HG03064 (cell line): Measurements from ENCODE around the gene WBP1.
"Not testable (repeated sequence)": the region's sequence is repeated elsewhere in the genome, so short reads cannot be mapped to it uniquely, and the experiment has no call there.

Experiments
- ATAC-seq: cut with Tn5 transposase; IDR thresholded peaks from one replicate; pipeline ENCODE4 v1.9.1; 2021; ENCODE audit warnings: low read depth; ENCODE audit not compliant: unreplicated experiment

Gene WBP1

DNA sequence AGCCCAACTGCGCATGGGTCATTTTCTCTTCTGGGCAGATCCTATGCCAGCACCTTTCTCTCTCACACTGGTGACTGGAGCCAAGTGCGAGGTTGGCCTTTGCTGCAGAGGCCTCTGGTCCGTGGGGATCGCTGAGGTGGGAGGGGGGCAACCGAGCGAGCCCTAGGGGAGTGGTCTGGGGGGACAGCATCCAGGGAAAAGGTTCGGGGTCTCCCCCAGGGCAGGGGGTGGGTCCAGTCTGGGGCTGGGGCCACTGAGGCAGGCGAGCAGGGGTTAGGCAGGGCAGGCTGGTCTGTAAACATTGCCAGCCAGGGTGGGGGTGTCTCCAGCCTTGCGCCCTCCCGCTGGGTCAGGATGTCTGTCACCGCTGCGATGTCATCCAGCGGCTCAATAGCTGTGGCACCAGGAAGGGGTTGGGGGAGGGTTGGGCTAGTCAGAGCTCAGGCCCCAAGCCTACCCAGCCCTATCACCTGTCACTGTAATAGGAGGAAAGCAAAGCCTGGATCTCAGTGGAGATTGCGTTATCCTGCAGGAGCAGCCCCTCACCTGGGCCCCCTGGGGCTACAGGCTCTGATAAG lies 32.0 kb upstream of the WBP1 start:
- no peak for ATAC-seq

DNA sequence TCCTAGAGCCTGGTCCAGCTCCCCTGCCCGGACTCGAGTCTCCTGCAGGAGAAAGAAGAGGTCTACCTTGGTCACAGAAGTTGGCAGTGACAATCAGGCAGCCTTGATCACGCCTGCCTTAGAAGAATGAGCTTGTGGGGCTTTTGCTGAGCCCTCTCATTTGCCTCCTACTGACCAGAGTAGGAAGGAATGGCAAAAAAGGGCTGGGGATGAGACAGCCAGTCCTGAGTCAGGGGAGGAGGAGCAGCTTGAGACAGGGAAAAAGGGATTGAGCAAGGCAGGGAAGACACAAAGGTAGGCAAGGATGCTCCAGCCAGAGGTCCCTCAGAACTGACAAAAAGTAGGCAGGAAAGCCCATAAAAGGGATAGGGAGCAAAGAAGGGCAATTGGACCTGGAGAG lies 30.7 kb upstream of the WBP1 start:
- no peak for ATAC-seq

DNA sequence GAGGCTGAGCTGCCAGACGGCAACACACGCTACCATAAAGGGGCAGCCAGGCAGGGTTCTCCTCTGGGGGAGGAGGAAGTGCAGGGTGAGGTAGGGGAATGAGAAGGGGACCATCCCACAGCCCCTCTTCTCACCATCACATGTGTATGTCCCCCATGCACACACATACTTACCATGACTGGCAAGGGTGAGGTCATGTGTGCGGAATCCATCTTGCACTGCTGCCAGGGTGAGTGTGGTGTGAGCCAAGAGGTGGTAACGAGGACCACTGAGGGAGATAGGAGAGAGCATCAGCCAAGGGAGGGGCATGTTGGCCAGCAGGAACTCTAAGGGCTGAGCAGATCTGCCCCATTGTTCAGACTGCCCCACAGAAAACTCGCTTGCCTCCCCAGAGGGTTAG lies 29.6 kb upstream of the WBP1 start:
- no peak for ATAC-seq

DNA sequence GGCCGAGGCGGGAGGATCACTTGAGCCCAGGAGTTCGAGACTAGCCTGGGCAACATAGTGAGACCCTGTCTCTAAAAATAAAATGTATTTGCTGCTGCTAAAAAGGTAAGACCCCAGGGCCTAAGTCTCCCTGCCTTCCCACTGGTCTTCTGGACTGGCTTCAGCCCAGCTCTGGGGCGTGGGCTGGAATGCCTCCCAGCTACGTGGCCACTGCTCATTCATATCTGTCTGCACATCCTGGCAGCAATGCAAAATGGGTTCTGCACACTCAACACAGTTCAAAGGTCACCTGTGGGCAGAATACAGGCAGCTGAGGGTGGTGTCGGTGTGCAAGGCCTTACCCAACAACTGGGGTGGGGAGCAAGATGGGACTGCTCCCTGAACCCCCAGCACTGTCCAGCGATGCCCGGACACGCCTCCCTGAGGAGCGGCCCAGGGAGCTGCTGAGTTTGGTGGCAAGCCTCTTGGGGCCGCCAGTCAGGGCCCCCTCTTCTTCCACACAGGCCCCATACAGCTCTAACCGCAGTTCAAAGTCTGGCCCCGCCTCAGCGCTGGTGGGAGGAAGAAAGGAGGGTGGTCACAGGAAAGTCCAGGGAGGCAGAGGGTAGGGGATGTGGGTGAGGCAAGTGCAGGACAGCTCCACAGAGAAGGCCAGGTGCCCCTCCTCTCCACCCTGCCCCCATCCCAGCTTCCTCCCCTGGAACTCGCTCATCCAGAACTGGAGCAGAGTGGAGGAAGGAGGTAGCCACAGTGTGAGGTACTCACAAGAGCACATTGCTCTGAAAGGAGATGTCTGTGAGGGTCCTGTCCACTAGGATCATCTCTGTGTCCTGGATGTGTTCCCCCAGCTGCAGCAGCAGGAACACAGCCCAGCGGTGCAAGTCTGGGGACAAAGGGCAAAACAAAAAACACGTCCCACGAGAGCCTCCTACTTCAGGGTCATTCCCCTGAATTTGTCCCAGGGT lies 28.5 kb upstream of the WBP1 start:
- ATAC-seq, result no peak

DNA sequence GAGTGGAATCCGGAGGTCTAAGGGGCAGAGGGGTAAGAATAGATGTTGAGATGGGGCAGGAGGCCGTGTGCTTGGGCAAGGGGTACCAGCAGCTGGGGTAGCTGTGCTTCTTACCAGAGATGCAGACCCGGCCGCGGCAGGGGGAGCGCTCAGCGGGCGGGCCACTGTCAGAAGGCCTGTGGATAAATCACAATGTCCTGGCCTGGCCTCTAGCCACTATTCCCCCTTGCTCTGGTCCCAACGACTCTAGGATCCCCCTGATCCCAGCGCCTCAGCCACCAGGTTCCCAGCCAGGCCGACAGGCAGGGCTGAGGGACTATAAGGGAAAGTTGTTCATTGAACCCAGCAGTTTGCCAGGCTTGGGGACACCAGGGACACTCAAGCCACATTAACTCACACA lies 27.7 kb upstream of the WBP1 start:
- no peak for ATAC-seq

DNA sequence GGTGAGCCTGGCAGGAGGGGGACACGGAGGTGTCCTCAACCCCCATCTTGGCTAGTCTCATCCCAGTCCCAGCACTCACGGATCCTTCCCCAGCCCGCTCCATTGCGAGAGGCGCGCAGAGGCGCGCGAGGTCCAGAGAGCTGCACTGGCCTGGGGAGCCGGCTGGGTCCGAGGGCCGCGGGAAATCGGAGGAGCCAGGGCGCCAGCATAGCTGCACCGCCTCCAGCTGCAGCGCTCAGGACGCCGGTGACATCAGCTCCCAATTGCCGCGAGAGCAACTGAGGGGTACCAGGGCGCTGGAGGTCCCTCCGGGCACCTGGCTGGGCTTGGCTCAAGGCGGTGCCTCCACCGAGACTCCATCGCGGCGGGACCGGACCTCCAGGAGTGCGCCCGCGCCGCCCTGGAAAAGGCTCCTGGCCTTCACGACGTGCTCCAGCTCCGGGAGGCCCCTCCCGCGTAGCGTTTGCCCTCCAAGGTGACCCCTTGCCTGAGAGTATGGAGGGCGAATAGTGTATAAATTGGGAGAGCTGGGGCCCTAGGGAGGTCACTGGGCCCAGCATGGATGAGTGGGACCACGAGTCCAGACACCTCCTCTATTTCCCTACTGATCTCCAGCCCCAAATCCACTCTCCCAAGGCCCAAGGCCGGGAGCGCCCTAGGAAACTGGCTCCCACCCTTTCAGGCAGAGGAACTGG lies 22.0 kb upstream of the WBP1 start:
- ATAC-seq, result no peak

DNA sequence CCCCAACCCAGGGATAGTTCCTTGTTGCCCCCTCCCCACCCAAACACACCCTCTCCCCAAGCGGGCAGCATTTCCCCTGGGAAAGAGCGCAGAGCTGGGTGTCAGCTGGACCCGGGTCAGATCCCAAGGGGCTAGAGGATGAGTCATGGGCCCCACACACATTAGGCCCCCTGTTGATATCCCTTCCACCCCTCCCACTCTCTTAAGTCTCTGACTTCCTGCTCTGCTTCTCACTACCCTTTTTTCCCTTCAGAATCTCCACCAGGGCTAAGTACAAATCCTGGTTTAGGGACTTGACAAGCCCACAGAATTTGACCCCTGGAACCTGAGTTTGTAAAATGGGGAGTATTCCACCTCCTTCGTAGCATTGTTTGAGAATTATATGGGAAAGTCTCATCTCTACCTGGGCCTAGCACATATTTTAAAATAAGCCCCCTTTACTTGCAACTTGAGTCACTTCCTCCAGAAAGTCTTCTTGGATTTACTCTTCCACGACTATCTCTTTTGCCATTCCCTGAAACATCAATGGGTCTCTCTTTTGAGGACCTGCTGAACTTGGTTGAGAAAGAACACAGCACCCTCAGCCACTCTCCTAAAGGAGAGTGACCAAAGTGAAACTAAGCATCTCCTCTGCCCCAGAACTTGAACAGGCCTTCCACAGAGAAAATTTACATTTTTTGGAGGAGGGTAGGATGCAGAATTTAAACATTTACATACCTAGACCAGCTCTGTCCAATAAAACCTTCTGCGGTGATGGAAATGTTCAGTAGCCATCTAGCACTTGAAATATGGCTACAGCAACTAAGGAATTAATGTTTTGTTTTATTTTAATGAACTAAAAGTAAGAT lies 21.2 kb upstream of the WBP1 start:
- ATAC-seq, result no peak

DNA sequence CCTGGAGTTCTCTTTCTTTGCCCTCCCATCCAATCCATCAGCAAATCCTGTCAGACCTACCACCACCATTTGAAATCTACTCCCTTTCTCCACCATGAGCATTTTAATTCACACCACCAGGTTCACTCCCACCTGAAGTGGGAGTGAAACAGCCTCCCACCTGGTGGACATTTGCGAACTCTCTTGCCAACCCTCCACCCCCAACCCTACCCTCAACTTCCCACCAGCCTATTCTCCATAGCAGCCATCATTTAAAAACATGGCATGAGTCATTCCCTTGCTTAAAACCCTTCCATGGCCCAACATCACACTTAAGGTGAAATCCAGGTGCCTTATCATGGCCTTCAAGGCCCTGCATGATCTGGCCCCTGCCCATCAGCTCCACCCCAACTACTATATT lies 20.0 kb upstream of the WBP1 start:
- no peak for ATAC-seq

DNA sequence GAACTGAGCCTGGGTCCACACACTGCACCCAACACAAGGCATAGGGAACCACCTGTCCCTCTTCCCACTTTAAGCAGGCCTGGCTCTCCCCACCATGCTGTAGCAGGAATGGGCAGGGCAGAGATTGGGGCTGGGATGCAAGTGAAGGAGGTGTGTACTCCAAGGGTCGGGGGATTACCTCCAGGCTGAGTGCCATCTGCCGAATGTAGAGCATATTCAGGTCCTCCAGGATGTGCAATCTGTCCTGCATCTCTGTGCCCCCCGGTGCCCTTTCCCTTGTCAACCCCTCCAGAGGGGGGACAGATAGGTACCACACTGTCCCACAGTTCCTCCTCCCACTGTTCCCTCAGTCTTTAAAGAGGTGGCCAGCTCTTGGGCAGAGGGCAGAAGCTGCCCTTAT lies 18.9 kb upstream of the WBP1 start:
- no peak for ATAC-seq

DNA sequence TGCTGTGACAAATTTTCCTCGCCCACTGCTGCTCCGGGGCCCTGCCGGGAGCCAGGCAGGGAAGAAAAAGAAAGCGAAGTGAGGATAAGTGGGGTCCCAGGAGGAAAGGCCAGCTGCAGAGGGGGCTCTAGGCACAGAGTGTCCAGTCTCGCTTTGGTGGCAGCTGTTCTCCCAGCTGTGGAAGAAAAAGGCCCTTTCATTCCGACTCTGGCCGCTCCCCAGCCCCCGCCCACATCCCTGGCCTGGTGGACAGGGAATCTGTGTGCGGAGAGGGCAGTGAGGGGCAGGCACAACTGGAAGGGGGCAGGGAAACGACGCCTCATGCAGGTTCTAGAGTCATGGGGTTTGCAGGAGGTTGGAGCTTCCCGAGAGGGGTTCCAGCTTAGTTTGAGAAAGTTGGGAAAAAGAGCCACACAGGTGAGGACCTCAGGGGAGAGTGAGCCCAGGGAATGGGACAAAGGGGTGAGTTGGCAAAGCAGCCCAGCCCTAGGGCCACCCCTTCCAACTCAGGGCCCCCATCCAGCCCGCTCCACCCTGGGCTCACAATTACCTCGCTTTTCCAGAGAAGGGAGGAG lies 18.3 kb upstream of the WBP1 start:
- no peak for ATAC-seq

DNA sequence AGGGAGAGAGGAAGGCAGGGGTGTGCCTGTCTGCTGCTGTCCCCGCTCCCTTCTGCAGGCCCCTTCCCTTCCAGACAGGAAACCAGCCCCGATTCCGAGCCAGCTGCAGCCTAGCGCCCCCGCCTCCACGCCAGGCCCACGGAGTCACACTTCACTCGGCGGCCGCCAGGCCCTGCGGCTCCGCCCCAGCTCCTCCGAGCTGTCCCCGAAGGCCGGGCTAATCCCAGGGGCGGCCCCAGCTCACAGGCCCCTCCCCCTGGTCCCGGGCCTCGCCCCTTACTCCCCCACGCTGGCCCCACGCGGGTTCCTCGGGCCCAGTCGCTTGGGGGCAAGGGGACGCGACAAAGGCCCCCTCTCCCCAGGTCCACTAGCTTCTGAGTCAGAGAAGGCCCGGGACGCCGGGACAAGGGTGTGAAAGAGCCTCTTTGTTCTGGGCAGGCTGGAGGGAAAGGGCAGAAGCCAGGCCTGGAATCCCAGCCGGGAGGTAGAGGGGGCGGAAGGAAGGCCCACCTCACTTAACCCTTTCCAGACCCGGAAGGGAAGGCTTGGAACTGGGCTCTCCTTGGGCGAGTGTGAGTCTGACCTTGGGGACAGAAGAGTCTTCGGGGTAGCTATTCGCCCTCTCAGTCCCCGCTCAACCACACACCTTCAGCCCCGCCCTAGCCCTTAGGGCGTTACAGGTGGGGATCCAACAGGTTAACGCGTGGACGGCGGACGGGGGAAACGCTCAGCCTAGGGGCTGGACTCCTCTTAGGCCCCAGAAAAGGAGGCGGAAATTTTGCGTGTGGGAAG lies 17.7 kb upstream of the WBP1 start:
- ATAC-seq, result peak; percentile 79

DNA sequence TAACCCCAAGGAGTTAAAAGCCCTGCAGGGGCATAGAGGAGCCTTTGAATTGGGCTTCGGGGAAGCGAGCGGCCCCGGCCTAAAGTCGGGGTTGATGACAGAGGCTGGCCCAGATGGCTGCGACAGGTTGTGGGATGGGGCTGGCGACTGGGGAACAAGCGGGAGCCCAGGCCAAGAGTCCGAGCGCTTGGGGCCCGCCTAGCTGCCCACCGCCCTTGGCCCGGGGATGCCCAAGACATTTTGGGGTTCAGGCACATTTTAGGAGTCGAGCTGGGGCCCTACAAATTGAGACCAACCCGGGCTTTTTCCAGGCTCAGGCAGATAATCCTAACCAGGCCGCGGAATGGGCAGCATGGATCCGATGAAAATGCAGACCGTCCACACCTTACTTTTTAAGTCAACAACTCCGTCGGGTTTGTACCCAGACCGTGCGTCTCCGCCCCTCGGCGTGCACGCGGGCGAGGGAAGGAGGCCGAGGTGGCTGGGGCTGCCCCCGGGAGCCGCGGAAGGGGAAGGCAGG lies 17.0 kb upstream of the WBP1 start:
- ATAC-seq, result no peak

DNA sequence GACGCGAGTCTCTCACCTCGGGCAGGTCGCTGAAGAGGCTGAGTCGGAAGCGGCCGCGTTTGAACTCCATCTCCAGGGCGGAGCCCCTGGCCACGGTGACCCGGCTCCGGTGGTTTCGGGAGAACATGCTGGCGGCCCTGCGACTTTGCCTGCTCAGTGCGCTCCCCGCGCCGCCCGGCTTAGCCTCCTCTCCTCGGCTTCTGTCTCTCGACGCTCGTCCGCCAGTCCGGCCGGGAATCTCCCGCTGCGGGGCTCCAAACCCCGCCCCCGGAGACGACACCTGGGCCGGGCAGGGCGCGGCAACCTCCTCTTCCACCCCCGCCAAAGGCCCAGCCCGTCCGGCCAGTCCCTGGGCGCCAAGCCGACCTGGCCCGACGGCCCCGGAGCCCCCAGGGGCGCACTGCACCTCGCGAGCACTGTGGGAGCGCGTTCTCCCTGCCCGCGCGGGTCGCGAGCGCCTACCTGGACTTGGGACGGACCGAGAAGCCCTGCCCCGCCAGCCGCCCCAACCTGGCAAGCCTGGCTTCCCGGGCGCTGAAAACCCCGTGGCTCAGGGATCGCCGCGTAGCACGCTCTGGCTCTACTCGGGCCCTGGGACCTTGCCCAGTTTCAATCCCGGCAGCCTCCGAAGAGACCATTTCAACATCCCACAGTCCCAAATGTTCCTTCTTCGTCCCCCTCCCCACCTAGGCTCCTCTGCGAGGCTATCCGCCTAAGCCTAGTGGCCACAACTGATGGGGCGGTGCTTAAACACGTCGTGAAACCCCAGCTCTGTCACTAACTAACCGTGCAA lies 16.4 kb upstream of the WBP1 start, which contains the start of gene RTKN:
Gene RTKN (minus strand): TSS at position 248 of the 793 bp plus-strand sequence. CDS start 121 bp downstream, at position 127.
- ATAC-seq, result no peak

DNA sequence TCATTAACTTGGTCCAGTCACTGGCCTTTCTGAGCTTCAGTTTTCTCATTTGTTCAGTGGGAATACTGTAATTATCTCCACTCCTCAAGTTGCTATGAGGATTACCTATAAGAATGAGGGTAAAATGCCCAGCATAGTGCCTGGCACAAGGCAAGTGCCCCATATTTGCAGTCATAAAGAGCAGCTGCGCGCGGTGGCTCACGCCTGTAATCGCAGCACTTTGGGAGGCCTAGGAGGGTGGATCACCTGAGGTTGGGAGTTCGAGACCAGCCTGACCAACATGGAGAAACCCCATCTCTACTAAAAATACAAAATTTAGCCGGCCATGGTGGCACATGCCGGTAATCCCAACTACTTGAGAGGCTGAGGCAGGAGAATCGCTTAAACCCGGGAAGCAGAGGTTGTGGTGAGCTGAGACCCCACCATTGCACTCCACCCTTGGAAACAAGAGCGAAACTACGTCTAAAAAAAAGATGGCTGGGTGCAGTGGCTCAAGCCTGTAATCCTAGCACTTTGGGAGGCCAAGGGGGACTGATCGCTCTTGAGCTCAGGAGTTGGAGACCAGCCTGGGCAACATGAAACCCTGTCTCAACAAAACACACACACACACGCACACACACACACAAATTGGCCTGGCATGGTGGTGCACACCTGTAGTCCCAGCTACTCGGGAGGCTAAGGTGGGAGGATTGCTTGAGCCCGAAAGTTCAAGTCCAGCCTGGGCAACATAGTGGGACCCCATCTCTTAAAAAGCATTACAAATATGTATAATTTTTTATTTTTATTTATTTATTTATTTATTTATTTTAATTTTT lies 15.5 kb upstream of the WBP1 start:
- ATAC-seq, result not testable (repeated sequence)

DNA sequence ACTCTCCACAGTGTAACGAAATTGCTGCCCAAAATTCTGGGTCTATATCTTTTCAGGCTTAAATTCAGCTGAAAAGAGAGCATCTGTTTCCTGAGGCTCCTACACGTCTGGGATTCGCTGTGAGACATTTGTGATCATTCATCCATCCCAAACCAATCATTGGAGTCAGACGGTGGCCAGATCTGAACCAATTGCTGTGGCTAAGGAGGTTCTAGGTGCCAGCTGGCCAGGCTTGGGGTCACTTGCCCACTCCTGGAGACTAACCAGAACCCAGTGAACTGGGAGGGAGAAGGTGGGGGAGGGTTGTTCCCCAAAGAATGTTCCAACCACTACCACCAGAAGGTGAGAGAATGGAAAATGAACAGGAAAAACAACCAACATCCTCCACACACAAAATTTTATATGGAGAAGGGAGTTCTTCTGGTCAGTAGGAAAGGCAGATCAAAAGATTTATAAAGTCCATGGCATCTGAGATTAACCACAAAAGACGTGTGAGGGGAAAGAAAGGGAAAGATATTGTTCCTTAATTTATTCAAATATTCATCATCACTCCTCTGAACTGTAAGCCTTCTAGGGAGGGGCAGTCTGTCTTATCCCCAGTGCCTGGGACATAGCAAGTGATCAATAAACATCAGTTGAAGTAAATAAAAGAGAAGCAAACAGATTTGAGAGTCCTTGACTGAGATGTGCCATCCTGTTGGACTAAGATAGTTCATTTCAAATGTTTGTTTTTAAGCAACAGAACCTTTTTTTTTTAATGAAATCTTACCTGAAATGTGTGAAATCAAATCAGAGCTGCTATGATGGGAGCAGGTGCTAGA lies 13.5 kb upstream of the WBP1 start:
- no peak for ATAC-seq

DNA sequence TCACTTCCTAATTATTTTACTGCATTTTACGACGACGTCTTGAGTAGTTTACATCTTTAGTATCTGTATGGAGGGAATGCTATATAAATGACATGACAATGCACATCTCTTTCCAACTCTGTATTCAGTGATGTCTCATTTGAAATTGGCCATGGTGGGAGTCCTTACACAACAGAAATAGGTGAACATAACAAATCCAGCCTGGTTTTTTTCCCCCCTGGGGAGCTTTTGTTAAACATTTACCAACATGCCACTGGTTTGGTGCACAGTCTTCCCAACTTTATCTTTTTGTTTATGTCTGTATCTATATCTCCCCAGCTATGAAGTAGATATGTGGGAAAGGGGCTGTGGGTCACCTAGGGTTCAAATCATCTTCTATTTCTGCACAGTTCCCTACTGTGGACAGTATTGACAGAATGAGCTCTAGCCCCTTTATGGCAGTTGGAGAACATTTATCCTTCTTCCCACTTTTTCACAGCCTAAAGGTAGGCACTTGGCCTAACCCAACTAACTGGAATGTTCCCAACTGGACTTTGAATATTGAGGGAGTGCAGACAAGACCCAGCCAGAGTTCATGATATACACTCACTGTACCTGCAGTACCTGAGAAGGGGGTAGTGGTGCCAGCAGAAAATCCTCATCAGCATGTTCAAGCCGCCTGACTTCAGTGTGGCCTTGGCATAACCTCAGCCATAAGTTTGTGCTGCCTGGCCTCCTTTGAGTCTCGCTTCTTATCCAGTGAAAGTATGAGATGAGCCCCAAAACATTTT lies 10.8 kb upstream of the WBP1 start:
- ATAC-seq, result no peak
